MM.1S (cell line): Measurements from ENCODE around the gene WFDC10B.

Experiments
- CTCF ChIP-seq: fragments of 300-600 bp; sonication (generic); IDR thresholded peaks from 2 replicates; pipeline ENCODE4 v1.5.1; 2016; ENCODE audit warnings: antibody characterized with exemption, low read length, mixed read lengths
- EZH2 ChIP-seq: fragments of 300-600 bp; sonication (generic); optimal IDR thresholded peaks from 2 replicates; pipeline ENCODE3; 2017; ENCODE audit warnings: low read depth, mild to moderate bottlenecking, antibody characterized with exemption, low read length, mixed read lengths
- EZH2phosphoT487 ChIP-seq: fragments of 300-600 bp; sonication (generic); IDR thresholded peaks from 2 replicates; pipeline ENCODE4 v1.6.1; 2018; ENCODE audit warnings: antibody characterized with exemption, low read length

GRCh38 chr20:45639687-45640086, 65.1 kb downstream of the WFDC10B start:
- no peak for TF ChIP-seq EZH2phosphoT487
- TF ChIP-seq EZH2, result no peak
- no peak for TF ChIP-seq CTCF
